HG02588 (cell line): Measurements from ENCODE around the gene KRTAP10-4.

ENCODE experiments used
- ATAC-seq: cut with Tn5 transposase; IDR thresholded peaks from one replicate; pipeline ENCODE4 v1.9.1; 2021; ENCODE audit warnings: mild to moderate bottlenecking, moderate library complexity; ENCODE audit not compliant: unreplicated experiment

KRTAP10-4 gene

GRCh38 chr21:44615466-44615865 lies 41.9 kb downstream of the KRTAP10-4 start:
- no peak for ATAC-seq

GRCh38 chr21:44615911-44616590 lies 42.5 kb downstream of the KRTAP10-4 start:
- ATAC-seq: no peak

- no peak for ATAC-seq
Observed at GRCh38 chr21:44616591-44616926, 43.0 kb downstream of the KRTAP10-4 start.

- ATAC-seq: no peak
Observed at GRCh38 chr21:44617071-44617501, 43.6 kb downstream of the KRTAP10-4 start.

GRCh38 chr21:44618504-44618903 lies 45.0 kb downstream of the KRTAP10-4 start:
- no peak for ATAC-seq

GRCh38 chr21:44618909-44619308 lies 45.4 kb downstream of the KRTAP10-4 start:
- ATAC-seq: no peak

- ATAC-seq: no peak
Observed at GRCh38 chr21:44619886-44620285, 46.4 kb downstream of the KRTAP10-4 start.

- no peak for ATAC-seq
Observed at GRCh38 chr21:44623575-44623974, 50.0 kb downstream of the KRTAP10-4 start.
